CD4-positive, alpha-beta T cell treated with Interleukin-2 at 100 ng/mL for 4 hours (primary cell): Measurements from ENCODE around the gene GCFC2.
"Not testable (repeated sequence)": the region's sequence is repeated elsewhere in the genome, so short reads cannot be mapped to it uniquely, and the experiment has no call there.

ENCODE experiments used
- DNase-seq: peaks from one replicate; pipeline ENCODE4 v3.0.0-alpha.2; 2020; ENCODE audit warnings: low spot score

Gene GCFC2

GRCh38 chr2:75710577-75711253, at the start of gene GCFC2:
Gene GCFC2, minus strand, starts transcription at chr2:75710915. Its CDS starts 60 bp downstream, at chr2:75710855.
- DNase-seq: peak; percentile 84

GRCh38 chr2:75752828-75753227, 42.1 kb upstream of the GCFC2 start:
- no peak for DNase-seq

GRCh38 chr2:75751824-75752468, 41.2 kb upstream of the GCFC2 start:
- no peak for DNase-seq

- no peak for DNase-seq
Observed at GRCh38 chr2:75751360-75751759, 40.6 kb upstream of the GCFC2 start.

- DNase-seq: no peak
Observed at GRCh38 chr2:75737961-75738360, 27.2 kb upstream of the GCFC2 start.

GRCh38 chr2:75736276-75736675, 25.6 kb upstream of the GCFC2 start:
- no peak for DNase-seq

GRCh38 chr2:75729861-75730260, 19.1 kb upstream of the GCFC2 start:
- DNase-seq: no peak

GRCh38 chr2:75728614-75729419, 18.1 kb upstream of the GCFC2 start:
- no peak for DNase-seq

GRCh38 chr2:75722687-75723086, 12.0 kb upstream of the GCFC2 start:
- no peak for DNase-seq

GRCh38 chr2:75720525-75720924, 9.8 kb upstream of the GCFC2 start:
- no peak for DNase-seq

- DNase-seq: no peak
Observed at GRCh38 chr2:75719616-75720015, 8.9 kb upstream of the GCFC2 start.

GRCh38 chr2:75716406-75716805, 5.7 kb upstream of the GCFC2 start:
- no peak for DNase-seq

GRCh38 chr2:75711590-75711989, 875 bp upstream of the GCFC2 start:
- DNase-seq: not testable (repeated sequence)

GRCh38 chr2:75710220-75710576, 517 bp downstream of the GCFC2 start:
- DNase-seq: no peak

GRCh38 chr2:75709297-75709696, 1.4 kb downstream of the GCFC2 start:
- no peak for DNase-seq

- no peak for DNase-seq
Observed at GRCh38 chr2:75707901-75708300, 2.8 kb downstream of the GCFC2 start.

GRCh38 chr2:75705921-75706320, 4.8 kb downstream of the GCFC2 start:
- DNase-seq: no peak

- DNase-seq: no peak
Observed at GRCh38 chr2:75703589-75704287, 7.0 kb downstream of the GCFC2 start.

GRCh38 chr2:75702593-75702992, 8.1 kb downstream of the GCFC2 start:
- DNase-seq: no peak

- no peak for DNase-seq
Observed at GRCh38 chr2:75698918-75699317, 11.8 kb downstream of the GCFC2 start.

- DNase-seq: no peak
Observed at GRCh38 chr2:75688196-75688595, 22.5 kb downstream of the GCFC2 start.

- DNase-seq: not testable (repeated sequence)
Observed at GRCh38 chr2:75683430-75683829, 27.3 kb downstream of the GCFC2 start.
